Raji (cell line): ENCODE measurements around the gene BPTF.
"Not testable (repeated sequence)": the region's sequence is repeated elsewhere in the genome, so short reads cannot be mapped to it uniquely, and the experiment has no call there.

Source experiments
- POLR2A ChIP-seq: IDR thresholded peaks from 2 replicates; pipeline ENCODE4 v1.6.1; 2011; ENCODE audit warnings: low read depth, low read length, control low read depth; ENCODE audit not compliant: insufficient read depth

BPTF gene

DNA sequence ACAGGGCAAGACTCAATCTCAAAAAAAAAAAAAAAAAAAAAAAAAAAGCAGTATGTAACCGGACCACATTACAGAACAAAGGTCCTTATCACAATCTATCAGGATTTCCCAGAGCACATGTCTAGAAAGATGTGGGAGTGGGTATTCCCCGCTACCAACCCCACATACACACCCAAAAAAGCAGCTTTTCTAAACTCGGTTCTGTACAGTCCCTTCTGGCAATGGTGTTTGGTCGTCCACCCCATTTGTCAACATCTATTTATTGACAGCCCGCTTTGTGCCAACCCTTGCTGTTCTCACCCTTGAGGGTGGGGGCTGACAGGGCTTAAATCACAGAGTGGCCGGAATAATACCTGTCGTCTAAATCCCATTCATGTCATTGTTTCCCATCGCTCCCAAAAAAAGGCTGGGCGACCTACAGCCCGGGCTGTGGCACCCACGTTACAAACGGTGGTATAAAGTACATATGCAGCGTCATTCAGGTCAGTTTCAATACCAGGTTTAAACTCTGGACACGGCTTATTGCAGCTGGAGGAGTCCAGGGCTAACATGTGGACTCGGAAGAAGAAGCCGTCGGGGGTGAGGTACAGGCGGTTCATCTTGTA, 167.3 kb downstream of the BPTF start:
- no peak for TF ChIP-seq POLR2A

- TF ChIP-seq POLR2A = peak; percentile 61
Measured at GRCh38 chr17:67993153-67993997, 168.1 kb downstream of the BPTF start.

GRCh38 chr17:67993998-67994361, 168.7 kb downstream of the BPTF start:
- TF ChIP-seq POLR2A = no peak

GRCh38 chr17:67994817-67995569, 169.7 kb downstream of the BPTF start:
- TF ChIP-seq POLR2A = no peak

DNA sequence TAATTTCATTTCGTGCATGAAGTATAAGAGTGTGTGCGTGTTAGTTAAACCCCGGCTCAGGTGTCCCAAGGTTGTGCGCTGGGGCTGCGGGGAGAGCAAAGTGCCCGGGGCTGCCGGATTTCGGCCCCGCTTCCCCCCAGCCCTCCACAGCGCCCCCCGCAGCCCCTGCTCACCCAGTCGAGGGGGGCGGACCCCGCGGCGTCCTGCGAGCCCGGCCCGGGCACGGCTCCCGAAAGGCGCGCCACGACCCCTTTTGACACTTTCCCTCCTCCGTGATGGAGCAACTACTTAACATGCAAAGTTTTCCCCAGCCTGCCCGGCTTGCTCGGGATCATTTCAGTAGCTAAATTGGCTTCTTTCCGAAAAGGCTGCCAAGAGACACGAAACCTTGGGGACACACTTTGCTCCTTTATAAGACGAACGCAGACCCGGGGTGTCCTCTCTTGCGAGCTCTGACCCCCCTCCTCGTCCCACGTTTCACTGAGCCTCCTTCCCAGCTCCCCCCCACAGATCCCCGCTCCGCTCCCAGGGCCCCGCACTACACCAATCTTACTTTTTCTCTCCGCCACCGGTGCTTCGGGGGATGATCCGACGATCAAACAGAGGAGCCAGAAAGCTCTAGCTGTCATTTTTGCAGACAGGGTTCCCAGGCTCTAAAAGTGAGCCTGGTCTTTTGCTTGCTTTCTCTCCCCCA, 170.4 kb downstream of the BPTF start:
- no peak for TF ChIP-seq POLR2A

- TF ChIP-seq POLR2A = not testable (repeated sequence)
Measured at GRCh38 chr17:67996301-67997171, 171.2 kb downstream of the BPTF start, which contains the start of gene C17orf58. C17orf58 (minus strand) TSS chr17:67996469; CDS start chr17:67996198, 271 bp downstream.

DNA sequence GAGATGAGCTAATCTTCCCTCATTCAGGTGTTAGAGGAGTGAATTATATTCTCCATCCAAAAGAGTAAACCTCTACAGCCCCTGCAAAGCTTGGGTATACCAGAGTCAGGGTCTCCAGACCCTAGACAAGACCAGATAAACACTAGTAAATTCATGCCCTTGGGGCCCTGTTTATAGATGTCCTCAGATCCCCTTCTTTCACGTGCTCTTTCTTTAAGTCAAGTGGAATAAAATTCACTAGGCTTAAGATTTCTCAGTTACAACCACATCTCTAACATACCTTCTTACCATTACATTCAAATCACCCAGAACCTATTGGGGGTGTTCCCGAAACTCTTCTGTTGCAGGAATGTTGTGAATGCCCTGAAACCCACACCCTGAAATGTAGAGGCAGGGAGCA, 173.2 kb downstream of the BPTF start:
- TF ChIP-seq POLR2A = no peak

DNA sequence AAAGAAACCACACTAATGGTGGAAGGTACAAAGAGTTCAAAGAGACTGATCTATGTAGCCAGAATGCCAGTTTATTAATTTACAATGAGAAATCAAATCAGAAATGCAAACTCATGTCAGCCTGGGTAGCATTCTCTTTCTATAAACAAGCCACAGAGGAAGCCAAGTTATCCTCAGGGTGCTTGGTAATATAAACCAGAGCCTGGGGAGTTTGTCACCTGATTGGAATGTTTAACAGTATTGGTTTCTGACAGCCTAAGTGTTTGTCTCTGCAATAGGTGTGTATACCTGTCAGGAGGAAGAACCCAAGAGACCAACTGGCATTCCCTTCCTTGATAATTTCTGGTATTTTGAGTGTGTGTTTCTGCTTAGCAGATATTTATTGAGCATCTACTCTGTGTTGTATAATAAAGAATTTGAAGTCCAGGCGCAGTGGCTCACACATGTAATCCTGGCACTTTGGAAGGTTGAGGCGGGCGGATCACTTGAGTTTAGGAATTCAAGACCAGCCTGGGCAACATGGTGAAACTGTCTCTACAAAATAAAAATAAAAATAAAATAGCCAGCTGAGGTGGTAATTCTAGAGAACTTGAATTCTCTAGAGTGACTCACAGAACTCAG, 174.1 kb downstream of the BPTF start:
- TF ChIP-seq POLR2A = no peak

- TF ChIP-seq POLR2A = no peak
Measured at GRCh38 chr17:68004201-68004600, 178.9 kb downstream of the BPTF start.

GRCh38 chr17:68006797-68007196, 181.5 kb downstream of the BPTF start:
- no peak for TF ChIP-seq POLR2A

GRCh38 chr17:68011199-68011665, 185.9 kb downstream of the BPTF start:
- TF ChIP-seq POLR2A = no peak

DNA sequence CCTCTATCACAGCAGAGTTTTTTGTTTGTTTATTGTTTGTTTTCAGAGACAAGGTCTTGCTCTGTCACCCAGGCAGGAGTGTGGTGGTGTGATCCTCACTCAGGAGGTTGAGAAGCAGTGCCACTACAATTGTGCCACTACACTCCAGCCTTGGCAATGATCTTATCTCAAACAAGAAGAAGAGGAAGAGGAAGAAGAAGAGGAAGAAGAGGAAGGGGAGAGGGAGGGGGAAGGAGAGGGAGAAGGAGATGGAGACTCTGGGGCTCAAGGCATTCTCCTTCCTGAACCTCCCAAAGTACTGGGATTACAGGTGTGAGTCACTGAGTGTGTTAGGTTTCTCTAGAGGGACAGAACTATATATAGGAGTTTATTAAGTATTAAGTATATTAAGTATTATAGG, 188.1 kb downstream of the BPTF start:
- TF ChIP-seq POLR2A = no peak

GRCh38 chr17:68015081-68015723, 189.9 kb downstream of the BPTF start:
- no peak for TF ChIP-seq POLR2A
